Uterine smooth muscle cell (primary cell): ENCODE data around the gene KNG1. TPM values are rescaled to one million over a fixed set of nuclear protein-coding genes. Genes with fewer than 3 reads are reported as not detected.

Experiments used
- total RNA-seq: library from RNA; depleted of rRNA; stranded (reverse); fragments of >200 nt; gene quantifications from 2 replicates; pipeline ENCODE4 v1.2.3, GENCODE V29; 2014

KNG1 gene
- total RNA-seq, result not detected in 2 replicates

GRCh38 chr3:186717039-186717457, at the start of gene KNG1:
KNG1 (plus strand) TSS chr3:186717359; CDS start chr3:186717543, 184 bp downstream.

DNA sequence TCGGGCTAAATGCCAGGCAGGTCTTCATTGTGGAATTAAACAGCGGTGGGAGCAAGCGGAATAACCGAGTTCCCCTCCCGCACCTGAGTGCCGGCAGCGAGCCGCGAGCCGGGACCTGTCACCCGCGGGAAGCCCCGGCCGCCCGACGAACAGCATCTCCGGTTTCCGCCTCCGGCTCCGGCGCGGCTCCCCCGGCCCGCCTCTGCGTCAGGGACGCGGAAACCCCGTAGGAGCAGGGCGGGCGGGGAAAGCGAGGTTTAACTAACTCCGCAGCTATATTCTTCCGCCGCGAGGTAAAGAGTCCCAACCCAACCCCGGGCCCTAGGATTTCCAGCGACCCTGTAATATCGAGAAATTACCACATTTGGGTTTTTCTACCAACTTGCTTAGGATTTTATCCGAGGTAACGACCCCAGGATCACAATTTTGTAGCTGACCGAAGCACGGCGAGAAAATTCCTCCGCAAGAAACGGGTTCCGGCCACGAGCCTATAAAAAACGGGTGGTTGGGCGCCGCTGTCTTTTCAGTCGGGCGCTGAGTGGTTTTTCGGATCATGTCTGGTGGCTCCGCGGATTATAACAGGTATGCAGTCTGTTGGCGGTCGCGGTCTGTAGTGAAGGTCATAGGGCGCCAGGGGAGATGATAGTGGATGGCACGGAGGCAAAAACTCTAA, 66.0 kb downstream of the KNG1 start, which contains the start of gene EIF4A2:
Gene EIF4A2, plus strand, starts transcription at position 520 of the 673 bp plus-strand sequence. Its CDS starts 34 bp downstream, at position 554.

Other genes with a start within 250 kb of the KNG1 start
- 1.00 and 2.1 TPM in 2 replicates for gene CRYGS, start 173.0 kb upstream of the KNG1 start, total RNA-seq
- 14.3 and 17.0 TPM in 2 replicates for gene TBCCD1, start 150.0 kb upstream of the KNG1 start, total RNA-seq
- gene DNAJB11, start 146.6 kb upstream of the KNG1 start, total RNA-seq, result 69.5 and 114 TPM in 2 replicates
- not detected in 2 replicates for gene AHSG, start 104.3 kb upstream of the KNG1 start, total RNA-seq
- gene FETUB, start 77.0 kb upstream of the KNG1 start, total RNA-seq, result not detected in 2 replicates
- gene HRG, start 51.3 kb upstream of the KNG1 start, total RNA-seq, result not detected in 2 replicates
- gene EIF4A2, start 66.2 kb downstream of the KNG1 start, total RNA-seq, result 1,157 and 2,028 TPM in 2 replicates
- 26.5 and 62.9 TPM in 2 replicates for gene RFC4, start 89.1 kb downstream of the KNG1 start, total RNA-seq
- gene ADIPOQ, start 125.4 kb downstream of the KNG1 start, total RNA-seq, result not detected in 2 replicates
- gene ST6GAL1, start 213.2 kb downstream of the KNG1 start, total RNA-seq, result 0.11 and 2.0 TPM in 2 replicates